ENCODE results near the gene CHID1.

Gene CHID1

GRCh38 chr11:824292-824880, 86.2 kb downstream of the CHID1 start:
- DNase-seq (ENCODE audit: low read depth in 2 of 2), result no peak

- DNase-seq (ENCODE audit: low read depth in 2 of 2), result no peak
These were observed 86.9 kb downstream of the CHID1 start for GRCh38 chr11:823441-824291.

GRCh38 chr11:821512-822371, 88.9 kb downstream of the CHID1 start:
- DNase-seq (ENCODE audit: low read depth in 2 of 2), result no peak

- no peak for DNase-seq (ENCODE audit: low read depth in 2 of 2)
These were observed 89.7 kb downstream of the CHID1 start for GRCh38 chr11:820655-821511.

GRCh38 chr11:819943-820649, 90.5 kb downstream of the CHID1 start:
- peak; percentile 86 to 91 for DNase-seq (ENCODE audit: low read depth in 2 of 2)

- DNase-seq (ENCODE audit: low read depth in 2 of 2), result peak; percentile 83 to 93
These were observed 91.3 kb downstream of the CHID1 start for GRCh38 chr11:819129-819931.

GRCh38 chr11:818396-819128, 92.0 kb downstream of the CHID1 start, which contains the start of gene PNPLA2:
PNPLA2 (plus strand) TSS chr11:818914; CDS start chr11:819719, 805 bp downstream.
- no peak for DNase-seq (ENCODE audit: low read depth in 2 of 2)
